GM12865 (cell line): Measurements from ENCODE around the gene ACTL8.
A peak's percentile ranks its signal among the peaks of the same experiment; 100 is the strongest.
"Not testable (repeated sequence)": the region's sequence is repeated elsewhere in the genome, so short reads cannot be mapped to it uniquely, and the experiment has no call there.

Experiments
- DNase-seq: peaks from one replicate; pipeline ENCODE4 v3.0.0; 2010; ENCODE audit warnings: low read depth
- H3K4me3 ChIP-seq: 2 replicates; pipeline ENCODE4 v1.5.1; 2011; ENCODE audit warnings: mild to moderate bottlenecking, low read depth, low read length, control low read depth
- CTCF ChIP-seq: IDR thresholded peaks from 2 replicates; pipeline ENCODE4 v1.5.1; 2011; ENCODE audit warnings: low read length, control low read depth, low read depth, inconsistent platforms; ENCODE audit not compliant: insufficient read depth; ENCODE audit errors: missing control alignments

Gene ACTL8

GRCh38 chr1:17742583-17742982 is 12.6 kb upstream of the ACTL8 start:
- no peak for TF ChIP-seq CTCF
- DNase-seq = no peak
- H3K4me3 ChIP-seq = no peak overlapping the region

- DNase-seq = no peak
- no peak for TF ChIP-seq CTCF
- no peak overlapping the region for H3K4me3 ChIP-seq
These were observed 12.0 kb upstream of the ACTL8 start for GRCh38 chr1:17743008-17743647.

- no peak for TF ChIP-seq CTCF
- H3K4me3 ChIP-seq = no peak overlapping the region
- DNase-seq = no peak
These were observed 11.2 kb upstream of the ACTL8 start for GRCh38 chr1:17743925-17744324.

- TF ChIP-seq CTCF = no peak
- peak; percentile 6 for DNase-seq
- no peak overlapping the region for H3K4me3 ChIP-seq
These were observed 10.3 kb upstream of the ACTL8 start for GRCh38 chr1:17744666-17745478.

GRCh38 chr1:17745479-17745955 is 9.6 kb upstream of the ACTL8 start:
- TF ChIP-seq CTCF = no peak

GRCh38 chr1:17746281-17746680 is 8.9 kb upstream of the ACTL8 start:
- DNase-seq, H3K4me3 ChIP-seq: not testable (repeated sequence)

More at GRCh38 chr1:17745479-17745955, 9.6 kb upstream of the ACTL8 start:
- no peak overlapping the region for H3K4me3 ChIP-seq
- DNase-seq = no peak

- no peak overlapping the region for H3K4me3 ChIP-seq
- DNase-seq = no peak
- no peak for TF ChIP-seq CTCF
These were observed 8.2 kb upstream of the ACTL8 start for GRCh38 chr1:17746920-17747319.
